ENCODE results near the gene AP1S1. TPM values are rescaled to one million over a fixed set of nuclear protein-coding genes. Genes with fewer than 3 reads are reported as not detected.
A peak's percentile ranks its signal among the peaks of the same experiment; 100 is the strongest.

AP1S1 gene
- total and polyA plus RNA-seq, 2 of the 13 experiments (the other 11 are each of a cell fraction or from before 2014, with no cell fraction given) = 57.5 to 68.1 TPM

GRCh38 chr7:101122933-101123702, 31.2 kb upstream of the AP1S1 start (continued):
- TF ChIP-seq ZNF326 (CRISPR knock-in tag; IDR thresholded peaks at IDR 0.05; ENCODE audit: borderline replicate concordance) (no peak), GTF2F1 (IDR thresholded peaks at IDR 0.05; ENCODE audit: low read length) (no peak), ZNF639 (CRISPR knock-in tag; conservative IDR thresholded peaks at IDR 0.05) (no peak), ZNF839 (CRISPR knock-in tag; IDR thresholded peaks at IDR 0.05; ENCODE audit: borderline replicate concordance) (no peak), PHF5A (CRISPR knock-in tag; IDR thresholded peaks at IDR 0.05; ENCODE audit: low read depth, unreplicated experiment) (no peak), RBM39 (IDR thresholded peaks at IDR 0.05; ENCODE audit: low read depth, low read length, poor library complexity, severe bottlenecking) (no peak), ZNF687 (CRISPR knock-in tag; IDR thresholded peaks at IDR 0.05) (no peak; the same call in 1 of the 2 replicates), ZSCAN22 (CRISPR knock-in tag; IDR thresholded peaks at IDR 0.05) (no peak), AHR (CRISPR knock-in tag; IDR thresholded peaks at IDR 0.05) (no peak), RNF219 (CRISPR knock-in tag; IDR thresholded peaks at IDR 0.05) (no peak), ZNF33B (CRISPR knock-in tag; IDR thresholded peaks at IDR 0.05) (no peak), ZNF619 (CRISPR knock-in tag; IDR thresholded peaks at IDR 0.05) (no peak; the same call in 1 of the 2 replicates), NAIF1 (CRISPR knock-in tag; IDR thresholded peaks at IDR 0.05; ENCODE audit: borderline replicate concordance) (no peak), RAD21 (CRISPR knock-in tag; IDR thresholded peaks at IDR 0.05) (no peak), MIER3 (CRISPR knock-in tag; IDR thresholded peaks at IDR 0.05; ENCODE audit: borderline replicate concordance) (0 out of 2 replicates have a peak, but pooled peaks have one; percentile 20), ZNF24 (IDR thresholded peaks at IDR 0.05) (no peak), IKZF5 (CRISPR knock-in tag; IDR thresholded peaks at IDR 0.05) (peak; percentile 66), ZNF205 (CRISPR knock-in tag; IDR thresholded peaks at IDR 0.05) (peak; percentile 74; the same call in 1 of the 2 replicates), ZMAT5 (CRISPR knock-in tag; IDR thresholded peaks at IDR 0.05; ENCODE audit: borderline replicate concordance, low read depth) (no peak), SNRNP70 (IDR thresholded peaks at IDR 0.05; ENCODE audit: low read depth, low read length) (no peak), ZC3H13 (CRISPR knock-in tag; IDR thresholded peaks at IDR 0.05) (peak; percentile 43; the same call in 1 of the 2 replicates)

All from HepG2 (cell line).